ENCODE measurements around the gene ABCC12.

- TF ChIP-seq TAF1 (IDR thresholded peaks at IDR 0.05; ENCODE audit: low read depth) (no peak), CTCF (IDR thresholded peaks at IDR 0.05; ENCODE audit: poor library complexity, severe bottlenecking) (no peak), REST (IDR thresholded peaks at IDR 0.05; ENCODE audit: borderline replicate concordance) (no peak), RAD21 (conservative IDR thresholded peaks at IDR 0.05) (no peak), POLR2AphosphoS5 (IDR thresholded peaks at IDR 0.05) (no peak)
Measured at GRCh38 chr16:48203974-48204824, 48.4 kb upstream of the ABCC12 start.

Measured in neural cell (in vitro differentiated cells).